ACHN (cell line): ENCODE results near the gene RGS6.
A peak's percentile ranks its signal among the peaks of the same experiment; 100 is the strongest.

ENCODE experiments used
- DNase-seq: peaks from one replicate; pipeline ENCODE4 v3.0.0-alpha.2; 2015
- in situ Hi-C: cut with HindIII; loops from 2 replicates; pipeline ENCODE4 v1.10.0; 2017; ENCODE audit warnings: low sequenced_read_pairs, low pct_ligation_motif_present, low pct_unique_long_range_greater_than_20kb

The RGS6 gene

DNA sequence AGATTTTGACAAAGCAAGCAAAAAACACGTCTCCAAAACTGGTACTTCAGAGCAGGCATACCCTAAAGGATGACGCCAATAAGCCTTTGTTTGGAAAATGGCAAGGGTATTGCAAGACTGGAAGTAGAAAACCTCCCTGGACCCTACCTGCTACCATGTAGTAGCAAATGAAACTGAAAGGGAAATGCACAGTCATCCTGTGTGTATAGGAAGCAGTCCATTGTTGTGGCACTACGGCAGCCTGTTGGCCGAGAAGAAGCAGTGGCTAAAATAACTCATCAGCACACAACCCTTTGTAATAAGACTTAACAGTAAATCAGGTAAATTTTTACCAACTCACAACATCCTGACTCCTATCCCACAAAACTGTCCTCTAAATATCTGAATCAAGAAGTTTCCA, 386.4 kb downstream of the RGS6 start:
- in situ Hi-C loops: no loop called here
- no peak for DNase-seq

DNA sequence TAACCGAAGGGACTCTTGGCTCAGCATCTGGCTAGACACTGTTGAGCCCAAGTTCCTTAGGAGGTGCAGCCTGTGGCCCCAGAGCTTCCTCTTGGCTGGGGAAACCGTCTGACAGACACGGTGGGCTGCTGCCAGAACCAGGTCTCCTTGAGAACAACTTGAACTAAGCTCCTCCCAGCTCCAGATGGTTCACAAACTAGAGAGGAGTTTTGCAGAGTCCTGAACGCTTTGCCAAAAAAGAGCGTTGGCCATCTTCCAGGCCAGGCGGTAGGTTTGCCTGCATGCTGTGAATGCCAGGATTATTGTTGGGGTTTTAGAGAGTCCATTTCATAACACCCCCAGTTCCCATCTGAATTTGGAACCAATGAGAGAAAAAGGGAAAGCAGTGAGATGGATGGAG, 399.8 kb downstream of the RGS6 start:
- no peak for DNase-seq
- in situ Hi-C loops: no loop called here

DNA sequence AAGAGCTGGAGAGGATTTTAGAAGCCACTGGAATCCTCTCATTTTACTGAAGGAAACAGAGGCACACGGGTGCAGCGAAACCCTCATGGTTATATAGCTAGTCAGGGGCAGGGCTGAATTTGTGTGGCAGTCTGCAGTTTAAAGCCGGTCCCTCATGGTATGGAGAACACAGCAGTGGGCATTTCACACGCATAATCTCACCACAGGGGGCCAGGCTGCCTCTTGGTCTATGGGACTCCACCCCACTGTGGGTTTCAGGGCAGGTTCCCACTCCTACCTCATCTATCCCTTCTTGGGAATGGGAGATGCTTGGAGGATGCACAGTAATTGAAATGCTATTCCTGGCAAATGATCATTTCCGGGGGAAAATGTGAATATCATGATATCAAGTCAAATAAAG, 400.6 kb downstream of the RGS6 start:
- in situ Hi-C loops: no loop called here
- no peak for DNase-seq

DNA sequence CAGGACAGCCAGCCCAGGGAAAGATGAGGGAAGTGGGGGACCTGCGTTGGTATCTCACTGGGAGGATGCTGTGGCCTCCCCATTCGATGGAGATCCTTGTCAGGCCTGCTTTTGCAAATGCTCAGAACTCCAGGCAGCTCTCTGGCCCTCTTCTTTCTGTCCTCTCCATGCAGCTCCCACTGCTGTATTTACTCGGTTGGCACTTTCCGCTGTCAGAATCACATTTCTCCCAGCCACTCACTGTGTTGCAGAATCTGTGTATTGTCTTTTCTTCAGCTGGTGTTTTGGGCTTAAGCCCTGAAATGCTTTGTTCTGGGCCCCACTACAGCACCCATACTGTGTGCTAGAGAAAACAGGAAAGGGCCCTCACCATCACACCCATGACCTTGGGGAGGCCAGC, 401.1 kb downstream of the RGS6 start:
- in situ Hi-C loops: no loop called here
- DNase-seq: no peak

DNA sequence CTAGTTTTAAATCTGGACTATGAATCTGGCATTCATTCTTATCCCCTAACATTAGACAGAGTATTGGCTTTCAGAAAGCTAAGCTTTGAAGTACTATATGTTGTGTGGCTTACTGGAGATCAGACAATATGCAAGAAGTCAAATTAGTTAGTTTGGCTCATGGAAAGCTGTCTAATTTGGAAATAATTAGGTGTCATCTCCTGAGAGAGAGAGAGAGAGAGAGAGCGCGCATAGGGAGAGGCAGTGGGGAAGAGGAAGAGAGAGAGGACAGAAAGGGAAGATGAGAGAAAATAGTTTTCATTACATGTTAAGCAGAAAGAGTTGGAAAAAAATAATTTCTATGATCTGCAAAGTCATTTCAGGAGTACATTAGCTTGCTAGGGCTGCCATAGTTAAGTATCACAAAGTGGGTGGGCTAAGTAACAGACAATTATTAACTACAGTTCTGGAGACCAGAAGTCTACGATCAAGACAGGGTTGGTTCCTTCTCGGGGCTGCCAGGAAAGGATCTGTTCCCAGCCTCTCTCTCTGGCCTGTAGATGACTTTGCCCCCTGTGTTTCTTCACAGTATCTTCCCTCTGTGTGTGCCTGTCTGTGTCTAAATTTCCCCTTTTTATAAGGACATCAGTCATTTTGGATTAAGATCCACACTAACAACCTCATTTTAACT, 404.2 kb downstream of the RGS6 start:
- in situ Hi-C loops: no loop called here

DNA sequence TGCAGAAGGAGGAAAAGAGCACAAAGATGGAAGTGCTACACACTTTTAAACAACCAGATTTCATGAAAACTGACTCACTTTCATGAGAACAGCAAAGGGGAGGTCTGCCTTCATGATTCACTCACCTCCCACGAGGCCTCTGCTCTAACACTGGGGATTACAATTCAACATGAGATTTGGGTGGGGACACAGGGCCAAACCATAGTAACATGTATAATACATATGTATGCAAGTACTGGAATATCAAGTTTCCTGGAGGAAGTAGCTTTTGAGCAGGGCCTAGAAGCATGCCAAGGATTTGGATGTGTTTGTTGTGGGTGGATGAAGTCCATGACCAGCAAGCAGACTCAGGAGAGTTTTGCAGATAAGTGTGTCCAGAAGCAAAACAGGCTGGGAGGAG, 409.0 kb downstream of the RGS6 start:
- in situ Hi-C loops: no loop called here

More for the DNA sequence above, 404.2 kb downstream of the RGS6 start:
- DNase-seq: no peak

DNA sequence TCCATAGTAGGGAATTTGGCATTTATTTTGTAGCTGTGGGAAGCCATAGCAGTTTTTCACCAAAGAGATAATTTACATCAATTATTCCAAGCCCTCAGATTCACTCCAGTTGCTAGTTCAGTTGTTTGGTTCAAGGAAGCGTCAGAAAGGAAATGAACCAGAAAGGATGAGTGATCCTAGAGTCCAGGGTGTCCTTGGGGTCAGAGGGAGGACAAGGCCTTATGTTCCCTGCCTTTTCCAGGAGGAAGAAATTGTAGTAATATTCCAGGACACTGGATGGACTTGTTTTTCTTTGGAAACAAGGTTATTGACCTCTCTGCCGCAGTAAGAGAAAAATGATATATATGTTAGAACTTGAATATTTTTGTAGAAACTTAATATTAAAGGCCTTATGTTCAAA, 409.5 kb downstream of the RGS6 start:
- in situ Hi-C loops: no loop called here
- no peak for DNase-seq

More for the DNA sequence above, 409.0 kb downstream of the RGS6 start:
- no peak for DNase-seq

DNA sequence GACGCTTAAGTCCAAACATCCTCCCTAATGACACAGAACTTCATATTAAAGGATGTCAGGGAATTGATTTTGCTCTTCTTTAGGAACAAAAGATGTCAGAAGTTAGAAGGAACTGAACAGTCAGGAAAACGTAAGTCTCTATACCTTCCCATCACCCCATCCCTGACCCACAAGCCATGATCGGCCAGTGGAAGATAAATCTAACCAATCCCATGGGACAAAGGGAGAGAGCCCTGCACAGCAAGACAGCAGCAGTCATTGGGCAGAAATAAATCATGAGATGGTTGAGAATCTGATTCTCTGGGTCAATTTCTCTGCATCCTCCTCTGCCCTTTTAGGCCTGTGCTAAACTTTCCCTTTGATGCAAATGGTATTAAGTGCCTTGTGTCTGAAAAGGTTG, 414.9 kb downstream of the RGS6 start:
- DNase-seq: no peak
- in situ Hi-C loops: no loop called here

DNA sequence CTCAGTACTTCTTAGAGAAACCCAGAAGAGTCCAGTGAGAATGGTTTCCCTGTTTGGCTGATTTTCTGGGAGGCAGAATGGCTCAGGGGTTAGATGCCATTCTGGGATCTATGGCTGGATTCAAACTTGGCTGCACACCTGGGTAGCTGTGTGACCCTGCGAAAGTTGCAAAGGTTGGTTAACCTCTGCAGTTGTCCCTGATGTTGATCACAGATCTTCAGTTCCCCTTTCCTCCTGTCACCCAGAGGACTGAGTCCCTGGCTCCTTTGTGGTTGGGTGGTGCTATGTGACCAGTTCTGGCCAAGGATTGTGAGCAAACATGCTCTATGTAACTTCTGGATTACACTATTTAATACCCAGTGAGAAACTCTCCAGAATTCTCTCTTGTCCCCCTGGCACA, 418.0 kb downstream of the RGS6 start:
- DNase-seq: no peak
- in situ Hi-C loops: no loop called here

DNA sequence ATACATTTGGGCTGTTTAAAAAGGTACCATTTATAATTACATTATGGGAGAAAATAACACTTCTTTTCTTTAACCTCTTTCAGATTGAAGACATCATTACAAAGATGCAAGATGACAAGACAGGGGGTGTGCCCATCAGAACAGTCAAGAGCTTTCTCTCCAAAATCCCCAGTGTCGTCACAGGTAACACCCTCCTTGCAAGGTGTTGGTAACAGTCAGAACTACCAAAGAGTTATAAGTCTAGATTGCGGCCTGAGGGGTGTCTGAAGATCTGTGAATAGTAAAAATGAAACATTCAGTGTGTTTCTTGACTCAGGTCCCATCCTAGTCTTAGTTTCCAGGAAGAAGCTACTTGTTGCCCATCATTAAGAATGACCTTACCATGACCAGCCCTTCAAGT, 419.8 kb downstream of the RGS6 start:
- DNase-seq: no peak
- in situ Hi-C loops: no loop called here

DNA sequence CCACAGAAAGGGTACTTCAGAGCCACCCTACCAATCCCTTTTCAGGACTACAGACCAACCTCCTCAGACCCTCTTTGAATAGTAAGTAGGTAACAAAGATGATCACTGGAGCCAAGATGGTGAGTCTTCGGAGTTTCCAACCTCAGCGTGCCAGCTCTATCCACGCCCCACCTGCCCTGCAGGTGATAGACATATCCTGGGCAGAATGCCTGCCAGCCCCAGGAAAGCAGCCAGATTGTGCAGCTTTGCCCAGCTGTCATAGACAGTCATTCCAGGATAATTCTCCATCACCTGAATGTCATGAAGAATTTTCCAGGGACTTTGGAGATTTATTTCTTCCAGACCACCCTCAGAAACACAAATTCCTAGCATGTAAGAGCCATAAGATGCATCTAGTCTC, 434.4 kb downstream of the RGS6 start:
- DNase-seq: no peak
- in situ Hi-C loops: no loop called here

DNA sequence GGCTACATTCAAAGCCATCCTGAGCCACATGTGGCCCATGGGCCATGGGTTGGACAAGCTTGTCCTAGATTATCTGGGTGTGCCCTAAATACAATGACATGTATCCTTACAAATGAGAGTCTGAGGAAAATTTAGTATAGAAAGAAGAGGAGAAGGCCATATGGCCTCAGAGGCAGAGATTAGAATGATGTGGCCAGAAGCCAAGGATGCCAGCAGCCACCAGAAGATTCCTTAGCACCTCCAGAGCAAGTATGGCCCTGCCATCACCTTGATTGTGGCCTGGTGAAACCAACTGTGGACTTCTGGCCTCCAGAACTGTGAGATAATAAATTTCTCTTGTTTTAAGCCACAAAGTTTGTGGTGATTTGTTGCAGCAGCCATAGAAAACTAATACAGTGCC, 436.9 kb downstream of the RGS6 start:
- DNase-seq: no peak
- in situ Hi-C loops: no loop called here

DNA sequence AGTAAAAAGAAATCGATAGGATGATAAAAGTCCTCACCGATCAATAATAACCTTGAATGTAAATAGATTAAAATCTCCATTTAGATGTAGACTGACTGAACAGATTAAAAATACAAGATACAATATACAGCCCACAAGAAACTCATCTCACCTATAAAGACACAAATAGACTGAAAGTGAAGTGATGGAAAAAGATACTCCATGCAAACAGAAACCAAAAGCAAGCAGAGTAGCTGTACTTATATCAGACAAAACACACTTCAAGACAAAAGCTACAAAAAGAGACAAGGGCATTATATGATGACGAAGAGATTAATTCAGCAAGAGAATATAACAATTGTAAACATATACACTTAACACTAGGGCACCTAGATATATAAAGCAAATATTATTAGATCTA, 444.8 kb downstream of the RGS6 start:
- DNase-seq: no peak
- in situ Hi-C loops: no loop called here

DNA sequence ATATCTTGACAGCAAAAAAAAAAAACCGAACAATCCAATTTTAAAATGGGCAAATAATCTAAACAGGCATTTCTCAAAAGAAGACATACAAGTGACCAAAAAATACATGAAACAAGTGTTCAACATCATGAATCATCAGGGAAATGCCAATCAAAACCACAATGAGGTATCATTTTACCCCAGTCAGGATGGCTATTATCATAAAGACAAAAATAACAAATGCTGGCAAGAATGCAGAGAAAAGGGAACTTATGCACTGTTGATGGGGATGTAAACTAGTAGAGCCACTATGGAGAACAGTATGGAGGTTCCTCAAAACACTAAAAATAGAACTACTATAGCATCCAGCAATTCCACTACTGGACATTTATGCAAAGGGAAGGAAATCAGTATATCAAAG, 448.2 kb downstream of the RGS6 start:
- DNase-seq: no peak
- in situ Hi-C loops: no loop called here

DNA sequence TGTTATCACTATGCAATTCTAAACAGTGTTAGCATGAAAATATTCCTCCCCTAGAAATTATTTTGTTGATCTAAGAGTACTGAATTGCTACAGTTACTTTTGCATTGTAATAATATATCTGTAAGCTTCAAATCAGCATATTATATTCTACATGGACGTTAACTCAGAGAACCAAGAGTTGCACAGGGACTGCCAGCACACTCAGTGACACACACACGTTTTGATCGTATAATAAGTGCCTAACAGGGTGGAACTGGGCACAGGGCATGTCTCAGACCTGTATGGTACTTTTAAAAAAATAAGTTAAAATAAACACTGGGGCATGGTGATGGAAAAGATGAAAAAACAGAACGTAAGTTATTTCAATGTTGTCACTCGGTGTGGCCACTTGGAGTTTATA, 451.6 kb downstream of the RGS6 start:
- in situ Hi-C loops: no loop called here
- DNase-seq: peak; percentile 1

DNA sequence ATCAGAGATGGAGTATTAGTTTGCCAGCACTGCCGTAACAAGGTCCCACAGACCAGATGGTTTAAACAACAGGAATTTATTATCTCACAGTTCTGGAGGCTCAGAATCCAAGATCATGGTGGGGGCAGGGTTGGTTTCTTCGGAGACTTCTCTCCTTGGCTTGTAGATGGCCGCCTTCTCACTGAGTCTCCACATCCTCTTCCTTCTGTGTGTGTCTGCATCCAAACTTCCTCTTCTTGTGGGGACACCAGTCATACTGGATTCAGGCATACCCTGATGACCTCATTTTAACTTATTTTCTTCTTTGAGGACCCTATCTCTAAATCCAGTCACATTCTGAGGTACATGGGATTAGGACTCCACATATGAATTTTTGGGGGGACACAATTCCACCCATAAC, 455.5 kb downstream of the RGS6 start:
- DNase-seq: no peak

DNA sequence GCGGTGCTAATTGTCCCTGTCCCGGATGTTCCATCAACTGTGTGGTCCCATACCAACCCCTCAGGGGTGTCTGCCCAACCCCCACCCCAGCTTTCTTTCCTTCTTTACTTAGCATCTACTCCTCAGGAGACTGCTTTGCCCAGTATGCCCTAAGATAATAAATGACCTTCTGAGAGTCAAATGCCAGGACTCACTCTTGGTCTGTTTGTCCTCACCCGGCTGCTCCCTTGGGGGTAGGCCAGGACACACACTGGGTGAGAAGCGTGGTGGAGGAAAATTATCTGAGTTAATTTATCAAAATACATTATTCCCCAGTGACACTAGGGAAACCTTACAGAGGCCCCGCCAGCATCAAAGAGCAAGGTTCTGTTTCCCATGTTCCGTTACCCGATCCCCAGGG, 457.0 kb downstream of the RGS6 start:
- DNase-seq: no peak
- in situ Hi-C loops: no loop called here

More for the DNA sequence above, 455.5 kb downstream of the RGS6 start:
- in situ Hi-C loops: no loop called here

DNA sequence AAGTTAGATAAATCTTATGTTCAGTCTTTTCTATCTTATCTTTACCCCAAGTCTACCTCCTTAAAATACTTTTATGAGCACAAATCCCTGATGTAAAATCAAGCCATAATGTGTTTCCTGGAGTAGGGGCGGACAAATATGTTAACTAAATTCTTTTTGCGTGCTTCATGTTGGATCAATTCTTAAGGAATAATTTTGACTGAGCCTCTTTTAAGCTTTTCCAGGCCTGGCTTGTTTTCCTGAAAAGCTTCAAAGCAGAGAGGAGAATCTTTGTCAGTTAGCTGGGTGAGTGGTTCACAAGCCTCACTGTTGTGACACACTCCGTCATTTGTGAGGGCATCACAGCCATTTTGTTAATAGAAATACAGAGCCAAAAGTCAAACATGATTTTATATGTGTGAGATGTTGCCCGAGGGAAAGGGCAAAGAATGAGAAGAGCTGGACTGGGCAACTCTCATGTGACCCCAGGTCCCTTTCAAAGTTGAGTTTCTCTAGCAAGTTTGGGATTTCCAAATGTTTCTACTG, 468.9 kb downstream of the RGS6 start:
- no peak for DNase-seq
- in situ Hi-C loops: no loop called here

DNA sequence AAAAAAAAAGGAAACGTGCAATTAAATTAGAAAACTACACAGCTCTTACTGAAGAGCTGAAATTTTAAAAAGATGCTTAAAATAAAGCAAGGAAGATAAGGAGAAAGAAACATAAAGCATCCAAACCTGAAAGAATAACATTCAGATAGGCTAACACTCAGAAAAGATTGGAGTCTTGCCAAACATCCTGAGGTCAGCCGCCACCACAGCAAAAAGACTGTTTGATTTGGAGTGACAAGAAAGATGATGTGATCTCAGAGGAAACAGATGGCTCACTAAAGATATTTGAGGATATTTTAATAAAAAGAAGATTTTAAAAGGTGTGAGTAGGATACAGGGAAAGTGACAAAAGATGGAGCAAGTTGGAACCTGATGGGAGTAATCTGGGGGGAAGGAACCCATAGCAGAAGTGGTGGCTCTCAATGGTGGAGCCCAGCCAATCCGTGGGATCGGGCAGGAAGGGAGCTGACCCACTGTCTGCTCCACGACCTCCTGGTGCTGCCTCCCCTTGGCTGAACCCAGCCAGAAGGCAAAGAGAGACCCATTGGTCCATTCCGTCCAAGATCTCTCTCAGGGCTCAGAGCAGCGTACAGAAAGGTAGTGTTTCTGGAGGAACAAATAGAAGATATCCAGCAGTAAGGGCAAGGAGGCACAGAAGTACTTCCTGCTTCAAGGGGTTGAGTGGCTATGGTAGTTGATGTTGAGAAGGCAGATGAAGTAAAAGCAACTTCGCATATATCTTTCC, 469.6 kb downstream of the RGS6 start:
- in situ Hi-C loops: no loop called here
- no peak for DNase-seq

DNA sequence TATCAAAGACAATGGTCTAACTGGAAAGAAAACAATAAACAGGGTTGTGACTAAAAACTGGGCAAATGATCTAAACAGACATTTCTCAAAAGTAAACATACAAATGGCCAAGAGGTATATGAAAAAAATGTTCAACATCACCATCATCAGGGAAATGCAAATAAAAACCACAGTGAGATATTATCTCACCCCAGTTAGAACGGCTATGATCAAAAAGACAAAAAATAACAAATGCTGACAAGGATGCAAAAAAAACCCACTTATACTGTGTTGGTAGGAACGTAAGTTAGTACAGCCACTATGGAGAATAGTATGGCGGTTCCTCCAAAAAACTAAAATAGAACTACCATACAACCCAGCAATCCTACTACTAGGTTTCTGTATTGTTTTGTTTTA, 470.1 kb downstream of the RGS6 start:
- DNase-seq: no peak
- in situ Hi-C loops: no loop called here
